AG04450 (cell line): ENCODE data around the gene ECPAS. TPM values are rescaled to one million over a fixed set of nuclear protein-coding genes. Genes with fewer than 3 reads are reported as not detected.
"Not testable (repeated sequence)": the region's sequence is repeated elsewhere in the genome, so short reads cannot be mapped to it uniquely, and the experiment has no call there.

ENCODE experiments used
- CTCF ChIA-PET: fragments of 300-600, 350-600 bp; formaldehyde crosslinking; extraction: SDS; loops from one replicate; lab custom pipeline; 2022; ENCODE audit warnings: antibody characterized with exemption, inconsistent platforms; lab: Charles Lee
- POLR2A ChIA-PET: fragments of 350-600 bp; formaldehyde crosslinking; extraction: SDS; loops from one replicate; lab custom pipeline; 2021; ENCODE audit warnings: antibody characterized with exemption, inconsistent platforms; lab: Yijun Ruan, JAX
- DNase-seq: peaks from one replicate; pipeline ENCODE4 v3.0.0-alpha.2; 2011; ENCODE audit warnings: low read depth, low spot score
- H3K27ac ChIP-seq: one replicate; pipeline ENCODE4 v1.5.1; 2012; ENCODE audit warnings: low read depth, low read length, control low read depth
- H3K27me3 ChIP-seq: one replicate; pipeline ENCODE4 v1.6.0; 2012; ENCODE audit warnings: low read length; ENCODE audit not compliant: control insufficient read depth, insufficient read depth
- H3K4me3 ChIP-seq: 2 replicates; pipeline ENCODE4 v1.5.1; 2011; ENCODE audit warnings: mild to moderate bottlenecking, low read depth, low read length, control low read depth
- H3K9me3 ChIP-seq: 2 replicates; pipeline ENCODE4 v1.5.1; 2012; ENCODE audit warnings: low read length; ENCODE audit not compliant: control insufficient read depth, insufficient read depth
- CTCF ChIP-seq: IDR thresholded peaks from 2 replicates; pipeline ENCODE4 v1.5.1; 2011; ENCODE audit warnings: low read depth, low read length, control low read depth, inconsistent platforms
- polyA plus RNA-seq: library from polyadenylated mRNA; depleted of rRNA; stranded (reverse); fragments of >200 nt; gene quantifications from 2 replicates; pipeline ENCODE4 v1.2.3, GENCODE V29; 2011

ECPAS gene
- polyA plus RNA-seq, 1 experiment: 64.0 TPM

DNA sequence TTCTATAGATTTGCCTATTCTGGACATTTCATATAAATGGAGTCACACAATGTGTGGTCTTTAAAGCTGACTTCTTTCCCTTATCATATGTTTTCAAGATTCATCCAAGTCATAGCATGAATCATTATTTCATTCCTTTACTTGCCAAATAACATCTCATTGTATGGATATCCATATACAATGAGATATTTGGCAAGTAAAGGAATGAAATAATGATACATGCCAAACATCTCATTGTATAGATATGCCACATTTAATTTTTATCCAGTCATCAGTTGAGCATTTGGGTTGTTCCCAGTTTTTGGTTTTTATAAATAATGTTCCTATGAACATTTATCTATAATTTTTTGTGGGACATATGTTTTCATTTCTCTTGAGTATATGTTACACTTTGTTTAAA lies 133.6 kb downstream of the ECPAS start:
- ChIA-PET POLR2A (no interaction called here), CTCF (no interaction called here)
- no peaks in the 10 kb centered on the region for H3K27me3 ChIP-seq
- no peak overlapping the region for H3K27ac ChIP-seq
- no peak for TF ChIP-seq CTCF
- DNase-seq: no peak
- peaks cover 2% of the 10 kb centered on the region; the same call in 1 of the 2 replicates for H3K9me3 ChIP-seq
- no peak overlapping the region for H3K4me3 ChIP-seq

GRCh38 chr9:111349766-111350165 lies 134.4 kb downstream of the ECPAS start:
- no peak overlapping the region for H3K27ac ChIP-seq
- no peak for TF ChIP-seq CTCF
- ChIA-PET CTCF (no interaction called here), POLR2A (no interaction called here)
- no peak overlapping the region for H3K4me3 ChIP-seq
- H3K9me3 ChIP-seq: peaks cover 2% of the 10 kb centered on the region; the same call in 1 of the 2 replicates
- no peaks in the 10 kb centered on the region for H3K27me3 ChIP-seq
- no peak for DNase-seq

DNA sequence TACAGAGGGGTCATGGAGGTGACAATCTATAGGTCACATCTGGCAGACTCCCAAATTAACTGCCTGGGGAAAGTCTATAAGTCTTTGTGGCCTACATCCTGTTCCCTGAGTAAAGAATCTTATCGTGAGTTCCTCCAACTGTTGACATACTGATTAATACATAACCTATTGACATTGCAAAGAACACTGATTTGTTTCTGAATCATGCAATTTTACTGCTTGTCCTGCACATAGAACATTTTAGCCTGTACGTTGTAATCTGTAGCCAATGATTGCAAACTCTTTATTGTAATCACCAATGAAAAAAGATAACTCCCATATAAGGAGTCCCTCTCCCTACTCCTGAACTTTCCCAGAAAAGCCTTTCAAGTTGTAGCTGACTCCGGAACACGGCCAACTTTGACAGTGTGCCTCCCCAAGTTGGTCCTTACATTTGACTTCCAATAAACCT lies 135.3 kb downstream of the ECPAS start:
- H3K27ac ChIP-seq: no peak overlapping the region
- ChIA-PET POLR2A (no interaction called here), CTCF (no interaction called here)
- no peak for DNase-seq
- H3K9me3 ChIP-seq: peaks cover 1% of the 10 kb centered on the region; the same call in 1 of the 2 replicates
- no peak for TF ChIP-seq CTCF
- no peaks in the 10 kb centered on the region for H3K27me3 ChIP-seq
- H3K4me3 ChIP-seq: no peak overlapping the region

DNA sequence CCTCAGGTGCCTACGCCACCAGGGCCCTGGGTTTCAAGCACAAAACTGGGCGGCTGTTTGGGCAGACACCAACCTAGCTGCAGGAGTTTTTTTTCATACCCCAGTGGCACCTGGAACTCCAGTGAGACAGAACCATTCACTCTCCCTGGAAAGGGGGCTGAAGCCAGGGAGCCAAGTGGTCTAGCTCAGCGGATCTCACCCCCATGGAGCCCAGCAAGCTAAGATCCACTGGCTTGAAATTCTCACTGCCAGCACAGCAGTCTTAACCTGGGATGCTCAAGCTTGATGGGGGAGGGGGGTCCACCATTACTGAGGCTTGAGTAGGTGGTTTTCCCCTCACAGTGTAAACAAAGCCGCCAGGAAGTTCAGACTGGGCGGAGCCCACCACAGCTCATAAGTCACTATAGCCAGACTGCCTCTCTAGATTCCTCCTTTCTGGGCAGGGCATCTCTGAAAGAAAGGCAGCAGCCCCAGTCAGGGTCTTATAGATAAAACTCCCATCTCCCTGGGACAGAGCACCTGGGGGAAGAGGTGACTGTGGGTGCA lies 149.8 kb downstream of the ECPAS start:
- POLR2A ChIA-PET, CTCF ChIA-PET, DNase-seq, H3K27ac ChIP-seq, H3K9me3 ChIP-seq, H3K4me3 ChIP-seq, H3K27me3 ChIP-seq: not testable (repeated sequence)

DNA sequence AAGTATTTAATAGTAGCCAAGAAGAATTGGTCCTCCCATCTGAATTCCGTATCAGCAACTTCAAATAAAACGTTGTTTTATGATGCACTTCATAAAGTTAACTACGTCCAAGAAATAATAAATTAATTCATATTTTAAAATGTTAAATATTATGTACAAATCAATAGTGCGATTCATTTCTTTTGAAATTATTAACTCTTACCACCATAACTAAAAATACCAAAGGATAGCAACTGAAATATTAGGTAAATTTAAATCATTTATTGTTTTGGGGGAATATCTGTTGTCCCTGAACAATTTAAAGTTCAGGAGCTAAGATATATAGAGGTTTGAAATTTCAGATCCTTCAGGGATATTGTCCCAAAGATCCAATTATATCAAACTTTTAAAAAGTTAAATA lies 154.1 kb downstream of the ECPAS start, which contains the start of gene OR2K2:
TSS of gene OR2K2 (minus strand) at position 101 of the 400 bp plus-strand sequence. CDS start 1,791 bp downstream, outside the sequence.
- Histone ChIP-seq H3K27ac (no peak within 1 kb of the TSS), H3K9me3 (no peaks in the 10 kb centered on the region), H3K4me3 (no peak within 1 kb of the TSS), H3K27me3 (no peaks in the 10 kb centered on the region)
- TF ChIP-seq CTCF: no peak
- ChIA-PET POLR2A (no interaction called here), CTCF (no interaction called here)
- DNase-seq: no peak
